Panc1 (cell line): ENCODE measurements around the gene HS6ST3. TPM values are rescaled to one million over a fixed set of nuclear protein-coding genes. Genes with fewer than 3 reads are reported as not detected.
"Not testable (repeated sequence)": the region's sequence is repeated elsewhere in the genome, so short reads cannot be mapped to it uniquely, and the experiment has no call there.

Source experiments
- ATAC-seq: fragments of 200-7000 bp; cut with Tn5 transposase; 2 replicates; pipeline ENCODE4 v1.9.1; 2020; ENCODE audit warnings: mild to moderate bottlenecking, moderate library complexity
- BruUV-seq: library from RNA; stranded (reverse); fragments of 400-500 nt; replicated peaks from 2 replicates; lab custom pipeline; 2021; lab: Mats Ljungman, UMichigan
- CTCF ChIA-PET: fragments of 300-600 bp; sonication (Branson Sonifier 250); formaldehyde crosslinking; loops from one replicate; lab custom pipeline; 2022; ENCODE audit warnings: antibody characterized with exemption; lab: Charles Lee
- POLR2A ChIA-PET: fragments of 300-600 bp; sonication (Branson Sonifier 250); formaldehyde crosslinking; loops from one replicate; lab custom pipeline; 2022; ENCODE audit warnings: antibody characterized with exemption; lab: Charles Lee
- DNase-seq: peaks from one replicate; pipeline ENCODE4 v3.0.0-alpha.2; 2010; ENCODE audit warnings: low read depth, low spot score
- H3K27ac ChIP-seq: 2 replicates; pipeline ENCODE4 v1.5.1; 2011; ENCODE audit warnings: mild to moderate bottlenecking, low read length, inconsistent platforms
- H3K27me3 ChIP-seq: fragments of 200-500 bp; sonication (Bioruptor generic); 2 replicates; pipeline ENCODE4 v1.6.0; 2014; ENCODE audit warnings: low read length, inconsistent platforms; ENCODE audit not compliant: control insufficient read depth, insufficient read depth
- H3K36me3 ChIP-seq: fragments of 200-500 bp; sonication (Bioruptor generic); 2 replicates; pipeline ENCODE4 v1.5.1; 2014; ENCODE audit warnings: inconsistent platforms, mild to moderate bottlenecking, low read length, moderate library complexity; ENCODE audit not compliant: control insufficient read depth, insufficient read depth
- H3K4me1 ChIP-seq: 2 replicates; pipeline ENCODE4 v1.5.1; 2011; ENCODE audit warnings: inconsistent platforms, mild to moderate bottlenecking, low read length, moderate library complexity; ENCODE audit not compliant: control insufficient read depth, insufficient read depth
- H3K4me3 ChIP-seq, 2 experiments: 2 replicates each; pipeline ENCODE4 v1.5.1; 2011 to 2012; ENCODE audit warnings: low read depth in 2 of 2, low read length in 2 of 2, mild to moderate bottlenecking in 2 of 2, inconsistent platforms in 1 of 2, moderate library complexity in 1 of 2
- H3K9me3 ChIP-seq: fragments of 200-500 bp; sonication (Bioruptor generic); 2 replicates; pipeline ENCODE4 v1.5.1; 2014; ENCODE audit warnings: low read depth, mild to moderate bottlenecking, inconsistent platforms, low read length, moderate library complexity; ENCODE audit not compliant: control insufficient read depth, insufficient read depth
- CTCF ChIP-seq: fragments of 450-650 bp; IDR thresholded peaks from 2 replicates; pipeline ENCODE4 v1.5.1; 2017; ENCODE audit warnings: mild to moderate bottlenecking
- POLR2AphosphoS5 ChIP-seq: IDR thresholded peaks from 2 replicates; pipeline ENCODE4 v1.6.1; 2012; ENCODE audit warnings: mild to moderate bottlenecking, low read depth, low read length, moderate library complexity
- REST ChIP-seq, 2 experiments: IDR thresholded peaks; 2 replicates each; pipeline ENCODE4 v1.6.1; 2011 to 2012; ENCODE audit warnings: low read depth in 2 of 2, control low read depth in 1 of 2, low read length in 1 of 2, mild to moderate bottlenecking in 1 of 2, moderate library complexity in 1 of 2; ENCODE audit not compliant: insufficient read depth in 1 of 2
- SIN3A ChIP-seq: IDR thresholded peaks from 2 replicates; pipeline ENCODE4 v1.6.1; 2012; ENCODE audit warnings: low read depth, mild to moderate bottlenecking, low read length, moderate library complexity, borderline replicate concordance; ENCODE audit not compliant: insufficient read depth
- TCF7L2 ChIP-seq: IDR thresholded peaks from 2 replicates; pipeline ENCODE4 v1.6.1; 2011; ENCODE audit warnings: mild to moderate bottlenecking, low read depth, low read length, inconsistent platforms
- in situ Hi-C: cut with HindIII; loops from 2 replicates; pipeline ENCODE4 v1.10.0; 2016; ENCODE audit warnings: low sequenced_read_pairs, low pct_unique_long_range_greater_than_20kb
- intact Hi-C: fragments of 100-400 bp; cut with micrococcal nuclease; formaldehyde crosslinking; loops from one replicate; pipeline ENCODE4 v1.10.0; 2022; ENCODE audit not compliant: unreplicated experiment
- total RNA-seq: library from RNA; stranded (reverse); gene quantifications from one replicate; pipeline ENCODE4 v1.2.1, GENCODE V29; 2021; ENCODE audit not compliant: unreplicated experiment

Gene HS6ST3
- total RNA-seq, 1 experiment from 2014 or later, result 0.13 TPM

- ChIA-PET CTCF (no interaction called here), POLR2A (no interaction called here)
- Histone ChIP-seq H3K9me3 (no peaks in the 10 kb centered on the region), H3K27ac (no peak overlapping the region), H3K4me3 (no peak overlapping the region), H3K4me1 (no peaks in the 10 kb centered on the region), H3K27me3 (no peaks in the 10 kb centered on the region; the same call in 1 of the 2 replicates), H3K36me3 (no peaks in the 10 kb centered on the region)
- no TSS peak for BruUV-seq
- no peak for DNase-seq
- in situ Hi-C loops, result no loop called here
- no peak for TF ChIP-seq REST (IDR thresholded peaks at IDR 0.05; ENCODE audit: insufficient read depth in 1 of 2, low read depth in 2 of 2, low read length in 1 of 2)
- TF ChIP-seq CTCF, result no peak
- intact Hi-C loops, result no loop called here
- no peak for ATAC-seq
Observed at GRCh38 chr13:96511587-96511986, 421.7 kb downstream of the HS6ST3 start.

- DNase-seq (no peak), ATAC-seq (no peak)
- Histone ChIP-seq H3K9me3 (no peaks in the 10 kb centered on the region), H3K4me3 (no peak overlapping the region), H3K27me3 (no peaks in the 10 kb centered on the region), H3K36me3 (no peaks in the 10 kb centered on the region), H3K27ac (no peak overlapping the region), H3K4me1 (no peaks in the 10 kb centered on the region)
- CTCF ChIA-PET, result no interaction called here
- no TSS peak for BruUV-seq
- TF ChIP-seq TCF7L2 (no peak), CTCF (no peak), REST (IDR thresholded peaks at IDR 0.05; ENCODE audit: insufficient read depth in 1 of 2, low read depth in 2 of 2, low read length in 1 of 2) (no peak), SIN3A (no peak), POLR2AphosphoS5 (no peak)
- POLR2A ChIA-PET, result no interaction called here
- in situ Hi-C loops (no loop called here), intact Hi-C loops (no loop called here)
Observed at GRCh38 chr13:96519380-96519779, 429.5 kb downstream of the HS6ST3 start.

GRCh38 chr13:96524398-96525020 lies 434.6 kb downstream of the HS6ST3 start:
- H3K36me3 ChIP-seq, CTCF ChIA-PET, in situ Hi-C loops, POLR2A ChIA-PET, BruUV-seq, H3K4me3 ChIP-seq, ATAC-seq, DNase-seq, H3K4me1 ChIP-seq, H3K27me3 ChIP-seq, H3K27ac ChIP-seq, H3K9me3 ChIP-seq, intact Hi-C loops: not testable (repeated sequence)
